GM19025 (cell line): ENCODE measurements around the gene EPB41L4B.
"Not testable (repeated sequence)": the region's sequence is repeated elsewhere in the genome, so short reads cannot be mapped to it uniquely, and the experiment has no call there.

Source experiments
- ATAC-seq: cut with Tn5 transposase; IDR thresholded peaks from one replicate; pipeline ENCODE4 v1.9.1; 2021; ENCODE audit warnings: mild to moderate bottlenecking, low read depth, moderate library complexity; ENCODE audit not compliant: unreplicated experiment

EPB41L4B gene

GRCh38 chr9:109302606-109303005 lies 18.3 kb downstream of the EPB41L4B start:
- no peak for ATAC-seq

GRCh38 chr9:109301012-109301411 lies 19.8 kb downstream of the EPB41L4B start:
- no peak for ATAC-seq

- ATAC-seq: no peak
Observed at GRCh38 chr9:109299891-109300290, 21.0 kb downstream of the EPB41L4B start.

GRCh38 chr9:109297899-109298298 lies 23.0 kb downstream of the EPB41L4B start:
- no peak for ATAC-seq

DNA sequence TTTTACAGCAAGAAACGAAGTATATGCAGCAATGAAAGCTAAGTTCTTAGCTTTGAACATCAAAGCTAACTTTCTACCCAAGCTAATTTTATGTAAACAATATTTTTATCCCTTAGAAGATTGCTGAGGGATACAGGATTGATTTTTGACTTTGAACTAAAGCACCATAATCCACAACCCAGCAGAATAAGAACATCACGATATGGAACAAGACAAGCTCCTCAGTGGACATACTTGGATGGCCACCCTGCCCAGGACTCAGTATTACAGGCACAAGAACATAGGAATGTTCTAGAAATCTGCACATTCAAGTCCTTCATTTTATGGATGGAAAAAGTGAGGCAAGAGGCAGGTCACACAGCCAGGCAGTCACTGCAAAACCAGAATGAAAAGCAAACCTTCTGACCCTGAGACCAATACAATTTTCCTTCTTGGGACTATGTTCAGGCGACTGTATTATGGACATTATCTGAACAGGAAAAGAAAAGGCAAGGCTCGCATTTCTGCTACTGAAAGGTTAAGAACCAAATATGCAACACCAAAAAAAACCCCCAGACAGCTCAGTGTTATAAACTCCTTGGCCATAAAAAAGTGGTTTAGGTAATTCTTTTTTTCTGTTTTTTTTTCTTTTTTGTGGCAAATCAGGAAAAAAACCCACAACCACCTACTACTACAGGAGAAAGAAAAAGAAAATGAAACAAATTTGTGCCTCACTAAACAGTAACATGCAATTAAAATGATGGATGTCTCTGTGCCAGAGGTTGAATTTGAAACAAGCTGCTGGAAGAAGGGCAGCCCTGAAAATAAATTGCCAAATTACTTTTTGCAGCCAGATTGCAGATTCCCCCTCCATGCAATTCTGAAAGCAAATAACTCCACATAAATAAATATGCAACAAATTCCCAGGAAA lies 25.4 kb downstream of the EPB41L4B start:
- no peak for ATAC-seq

- ATAC-seq: no peak
Observed at GRCh38 chr9:109290385-109290784, 30.5 kb downstream of the EPB41L4B start.

GRCh38 chr9:109289931-109290330 lies 30.9 kb downstream of the EPB41L4B start:
- ATAC-seq: no peak

DNA sequence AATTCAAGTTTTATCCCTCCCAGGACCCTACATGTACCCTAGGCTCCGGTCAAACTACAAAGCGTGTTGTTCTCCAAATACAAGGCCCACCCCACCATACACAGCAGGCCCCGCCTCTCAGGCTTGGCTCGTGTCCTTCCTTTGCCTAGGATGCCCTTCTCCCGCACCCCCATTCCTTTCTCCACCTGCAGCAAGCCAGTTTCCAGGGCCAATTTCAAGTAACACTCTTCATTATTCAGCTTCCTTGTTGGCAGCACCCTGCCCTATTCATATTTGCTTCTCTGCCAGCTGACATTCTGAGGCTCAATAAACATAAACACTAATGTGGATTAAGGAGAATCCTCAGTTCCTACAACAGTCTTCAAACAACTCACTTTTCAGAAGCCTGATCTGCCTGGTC lies 31.7 kb downstream of the EPB41L4B start:
- ATAC-seq: no peak

GRCh38 chr9:109286981-109287380 lies 33.9 kb downstream of the EPB41L4B start:
- ATAC-seq: no peak

DNA sequence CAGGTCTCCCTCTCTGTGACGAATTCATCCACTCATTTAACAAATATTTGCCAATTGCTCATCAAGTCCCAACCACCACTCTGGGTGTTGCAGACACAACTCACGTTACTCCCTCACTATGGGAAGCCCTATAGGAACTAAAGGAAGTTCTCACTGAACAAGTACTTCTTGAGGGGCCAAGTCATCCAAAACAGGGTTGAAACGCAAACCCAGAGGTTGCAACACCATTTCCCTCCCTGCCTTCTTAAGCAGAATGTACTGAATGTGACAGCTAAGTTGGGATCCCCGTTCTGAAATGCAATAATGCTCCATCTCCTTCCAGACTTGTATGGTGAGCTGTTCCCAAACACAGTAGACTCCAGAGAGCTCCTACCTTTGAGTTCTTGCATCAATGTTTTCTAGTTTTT lies 34.3 kb downstream of the EPB41L4B start:
- no peak for ATAC-seq

DNA sequence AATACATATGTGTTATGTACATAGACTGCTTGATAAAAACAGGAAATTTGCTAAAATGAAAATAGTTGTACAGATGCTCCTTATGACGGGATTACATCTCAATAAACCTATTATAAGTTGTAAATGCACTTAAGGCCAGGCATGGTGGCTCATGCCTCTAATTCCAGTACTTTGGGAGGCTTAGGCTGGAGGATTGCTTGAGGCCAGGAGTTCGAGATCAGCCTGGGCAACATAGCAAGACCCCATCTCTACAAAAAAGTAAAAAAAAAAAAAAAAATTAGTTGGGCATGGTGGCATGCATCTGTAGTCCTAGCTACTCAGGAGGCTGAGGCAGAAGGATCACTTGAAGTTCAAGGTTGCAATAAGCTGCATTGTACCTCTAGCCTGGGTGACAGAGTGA lies 37.2 kb downstream of the EPB41L4B start:
- ATAC-seq: not testable (repeated sequence)

- ATAC-seq: no peak
Observed at GRCh38 chr9:109283012-109283411, 37.8 kb downstream of the EPB41L4B start.

- ATAC-seq: no peak
Observed at GRCh38 chr9:109282302-109282701, 38.6 kb downstream of the EPB41L4B start.

- ATAC-seq: no peak
Observed at GRCh38 chr9:109281518-109281917, 39.3 kb downstream of the EPB41L4B start.

DNA sequence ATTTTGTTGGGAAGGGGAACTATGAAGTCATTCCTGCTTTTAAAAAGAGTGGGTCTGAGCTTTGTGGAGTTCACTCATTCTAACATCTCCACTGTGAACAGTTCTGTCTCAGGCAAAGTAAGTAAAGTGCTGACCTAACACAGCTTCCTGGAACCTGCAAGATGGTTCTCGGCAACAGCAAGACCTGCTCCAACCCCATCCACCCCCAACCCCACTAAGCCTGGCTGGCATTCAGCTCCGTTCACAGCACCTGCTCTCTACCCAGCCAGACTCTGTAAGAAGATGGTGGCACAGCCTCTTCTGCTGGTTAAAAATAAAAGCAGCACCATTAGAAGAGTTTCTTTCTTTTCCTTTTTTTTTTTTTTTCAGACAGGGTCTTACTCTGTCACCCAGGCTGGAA lies 42.0 kb downstream of the EPB41L4B start:
- no peak for ATAC-seq

DNA sequence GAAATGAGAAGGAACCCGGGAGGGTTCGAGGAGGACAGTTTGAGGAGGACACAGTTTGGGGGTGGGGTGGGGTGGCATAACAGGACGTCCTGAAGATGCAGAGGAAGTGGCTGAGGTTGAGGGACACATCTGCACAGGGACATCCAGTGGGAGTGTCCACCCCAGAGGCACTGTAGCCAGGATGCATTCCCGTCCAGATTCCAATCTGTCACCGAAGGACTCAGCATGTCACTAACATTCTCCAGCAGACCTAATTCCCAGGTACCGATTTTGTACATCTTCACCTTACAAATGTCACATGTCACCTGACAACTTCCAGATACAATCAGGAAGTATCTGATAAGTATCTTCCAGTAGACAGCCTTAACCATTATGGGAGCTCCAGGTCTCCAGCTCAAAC lies 42.6 kb downstream of the EPB41L4B start:
- ATAC-seq: no peak

GRCh38 chr9:109277451-109277850 lies 43.4 kb downstream of the EPB41L4B start:
- ATAC-seq: no peak

GRCh38 chr9:109276469-109277440 lies 44.1 kb downstream of the EPB41L4B start:
- ATAC-seq: no peak

GRCh38 chr9:109274884-109275730 lies 45.8 kb downstream of the EPB41L4B start:
- ATAC-seq: no peak

GRCh38 chr9:109273869-109274268 lies 47.0 kb downstream of the EPB41L4B start:
- ATAC-seq: no peak
